Sigmoid colon (tissue), 4 donors: Measurements from ENCODE around the gene MRPL18.

Source experiments
- CTCF ChIP-seq, 4 experiments: fragments of 450-650 bp in 3 of 4; fragments of 200-600 bp in 1 of 4; IDR thresholded peaks; one replicate each; pipeline ENCODE4 v1.5.1; 2016 to 2019; ENCODE audit warnings: antibody characterized with exemption in 4 of 4, mild to moderate bottlenecking in 3 of 4, moderate library complexity in 2 of 4
- POLR2A ChIP-seq, 2 donors: fragments of 450-650 bp; IDR thresholded peaks; one replicate each; pipeline ENCODE4 v1.6.1; 2016; ENCODE audit warnings: antibody characterized with exemption in 2 of 2, mild to moderate bottlenecking in 2 of 2, moderate library complexity in 2 of 2
- POLR2AphosphoS5 ChIP-seq, 4 donors: sonication (generic); formaldehyde crosslinking; IDR thresholded peaks; one replicate each; pipeline ENCODE4 v1.6.1; 2017; ENCODE audit warnings: antibody characterized with exemption in 4 of 4

- TF ChIP-seq CTCF (IDR thresholded peaks at IDR 0.05) = no peak
- no peak for TF ChIP-seq POLR2A (IDR thresholded peaks at IDR 0.05)
- TF ChIP-seq POLR2AphosphoS5 (IDR thresholded peaks at IDR 0.05) = no peak
These were observed 15.8 kb downstream of the MRPL18 start for GRCh38 chr6:159806021-159806458.
